GM12865 (cell line): ENCODE results near the gene KCNE1.

Source experiments
- DNase-seq: peaks from one replicate; pipeline ENCODE4 v3.0.0; 2010; ENCODE audit warnings: low read depth
- H3K4me3 ChIP-seq: 2 replicates; pipeline ENCODE4 v1.5.1; 2011; ENCODE audit warnings: mild to moderate bottlenecking, low read depth, low read length, control low read depth
- CTCF ChIP-seq: IDR thresholded peaks from 2 replicates; pipeline ENCODE4 v1.5.1; 2011; ENCODE audit warnings: low read length, control low read depth, low read depth, inconsistent platforms; ENCODE audit not compliant: insufficient read depth; ENCODE audit errors: missing control alignments

Gene KCNE1

GRCh38 chr21:34535886-34536285 lies 23.9 kb upstream of the KCNE1 start:
- DNase-seq, result no peak
- no peak for TF ChIP-seq CTCF
- H3K4me3 ChIP-seq, result no peak overlapping the region

GRCh38 chr21:34534522-34534921 lies 22.5 kb upstream of the KCNE1 start:
- H3K4me3 ChIP-seq, result no peak overlapping the region
- DNase-seq, result peak; percentile 66
- TF ChIP-seq CTCF, result no peak

- DNase-seq, result no peak
- TF ChIP-seq CTCF, result no peak
These were observed 21.9 kb upstream of the KCNE1 start for GRCh38 chr21:34533938-34534337.

GRCh38 chr21:34531399-34531798 lies 19.4 kb upstream of the KCNE1 start:
- TF ChIP-seq CTCF, result no peak
- H3K4me3 ChIP-seq, result no peak overlapping the region
- DNase-seq, result no peak

More at GRCh38 chr21:34533938-34534337, 21.9 kb upstream of the KCNE1 start:
- no peak overlapping the region for H3K4me3 ChIP-seq

GRCh38 chr21:34530261-34530660 lies 18.3 kb upstream of the KCNE1 start:
- no peak overlapping the region for H3K4me3 ChIP-seq
- DNase-seq, result no peak
- TF ChIP-seq CTCF, result no peak

GRCh38 chr21:34528131-34528561 lies 16.1 kb upstream of the KCNE1 start:
- no peak for DNase-seq
- no peak overlapping the region for H3K4me3 ChIP-seq
- no peak for TF ChIP-seq CTCF

- DNase-seq, result peak; percentile 49
- no peak for TF ChIP-seq CTCF
These were observed 14.7 kb upstream of the KCNE1 start for GRCh38 chr21:34526618-34527290.

More at GRCh38 chr21:34526618-34527290, 14.7 kb upstream of the KCNE1 start:
- H3K4me3 ChIP-seq, result peak overlapping the region; percentile 7
